GM10847 (cell line): ENCODE measurements around the gene MARCHF5.

Source experiments
- POLR2A ChIP-seq: IDR thresholded peaks from 2 replicates; pipeline ENCODE4 v1.6.1; 2011; ENCODE audit not compliant: insufficient read length; ENCODE audit errors: extremely low read depth

MARCHF5 gene, protein sequence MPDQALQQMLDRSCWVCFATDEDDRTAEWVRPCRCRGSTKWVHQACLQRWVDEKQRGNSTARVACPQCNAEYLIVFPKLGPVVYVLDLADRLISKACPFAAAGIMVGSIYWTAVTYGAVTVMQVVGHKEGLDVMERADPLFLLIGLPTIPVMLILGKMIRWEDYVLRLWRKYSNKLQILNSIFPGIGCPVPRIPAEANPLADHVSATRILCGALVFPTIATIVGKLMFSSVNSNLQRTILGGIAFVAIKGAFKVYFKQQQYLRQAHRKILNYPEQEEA

DNA sequence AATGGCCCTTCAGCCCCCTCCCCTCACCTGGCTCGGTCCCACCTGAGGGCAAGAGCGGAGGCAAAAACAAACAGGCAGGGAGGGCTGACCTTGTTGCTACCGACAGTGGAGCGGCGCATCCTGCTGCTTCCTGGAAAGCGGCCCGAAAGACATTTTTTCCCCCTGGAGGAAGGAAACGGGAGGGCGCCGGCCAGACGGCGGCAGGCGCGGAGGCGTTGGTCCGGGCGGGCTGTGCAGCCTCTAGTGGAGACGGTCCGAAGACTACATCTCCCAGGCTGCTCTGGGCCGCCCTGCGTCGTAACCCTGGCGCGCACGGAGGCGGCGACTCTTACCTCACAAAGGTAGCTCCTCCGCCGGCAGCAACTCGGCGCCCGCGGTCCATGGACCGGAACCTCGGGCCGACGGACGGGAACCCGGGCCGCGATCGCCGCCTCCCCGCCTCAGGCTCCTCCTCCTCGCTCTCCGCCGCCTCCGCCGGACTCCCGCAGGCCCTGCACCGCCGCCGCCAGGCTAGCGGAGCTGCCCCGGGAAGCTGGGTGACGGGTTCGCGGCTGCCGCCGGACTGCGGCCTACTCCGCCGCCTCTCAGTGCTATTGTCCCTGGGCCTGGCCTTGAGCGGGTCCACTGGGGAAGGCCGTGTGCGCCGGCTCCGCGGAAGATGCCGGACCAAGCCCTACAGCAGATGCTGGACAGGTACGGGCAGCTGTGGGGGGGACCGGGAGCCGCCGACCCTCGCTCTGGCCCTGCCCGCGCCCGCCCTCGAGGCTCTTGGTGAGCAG lies at the start of gene MARCHF5, which contains the start of gene CPEB3:
Gene MARCHF5 (plus strand): TSS at position 331 of the 779 bp plus-strand sequence. CDS start 328 bp downstream, at position 659.
Gene CPEB3 (minus strand): TSS at position 242 of the 779 bp plus-strand sequence. CDS start 50,728 bp downstream, outside the sequence.
- TF ChIP-seq POLR2A, result peak; percentile 42

DNA sequence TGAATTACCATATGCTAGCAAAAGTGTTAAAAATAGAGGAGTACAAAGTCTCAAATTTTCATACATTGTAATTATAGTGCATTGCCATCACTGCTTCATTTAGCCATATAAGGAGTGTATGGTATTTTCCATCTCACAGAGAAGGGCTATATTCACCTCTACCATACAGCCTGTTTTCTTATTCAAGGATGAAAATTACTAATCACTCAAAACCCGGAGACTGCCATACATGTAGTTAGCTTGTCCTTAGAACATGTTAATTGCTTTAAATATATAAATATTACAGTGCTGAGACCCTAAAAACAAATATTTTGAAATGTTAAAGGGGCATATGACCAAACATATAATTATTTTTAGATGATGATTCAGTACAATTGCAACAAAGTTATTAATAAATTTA lies 49.5 kb upstream of the MARCHF5 start:
- TF ChIP-seq POLR2A, result no peak

DNA sequence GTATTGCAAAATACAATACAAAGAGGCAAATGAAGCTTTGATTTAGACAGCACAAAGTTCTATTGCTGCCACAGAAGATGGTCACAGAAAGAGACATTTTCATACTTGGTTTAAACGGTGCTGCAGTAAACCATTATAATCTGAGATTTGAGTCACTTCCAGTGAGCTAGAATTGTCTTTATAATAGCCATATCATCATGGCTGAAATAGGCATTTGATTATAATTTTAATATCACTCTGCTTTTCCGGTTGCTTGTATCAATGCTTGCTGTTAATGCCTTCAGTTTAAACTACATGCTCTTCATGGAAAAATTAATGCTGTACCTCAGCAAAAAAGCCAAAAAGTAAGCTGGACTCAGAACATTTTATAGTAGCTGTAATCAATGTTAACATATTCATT lies 48.6 kb upstream of the MARCHF5 start:
- TF ChIP-seq POLR2A, result no peak

DNA sequence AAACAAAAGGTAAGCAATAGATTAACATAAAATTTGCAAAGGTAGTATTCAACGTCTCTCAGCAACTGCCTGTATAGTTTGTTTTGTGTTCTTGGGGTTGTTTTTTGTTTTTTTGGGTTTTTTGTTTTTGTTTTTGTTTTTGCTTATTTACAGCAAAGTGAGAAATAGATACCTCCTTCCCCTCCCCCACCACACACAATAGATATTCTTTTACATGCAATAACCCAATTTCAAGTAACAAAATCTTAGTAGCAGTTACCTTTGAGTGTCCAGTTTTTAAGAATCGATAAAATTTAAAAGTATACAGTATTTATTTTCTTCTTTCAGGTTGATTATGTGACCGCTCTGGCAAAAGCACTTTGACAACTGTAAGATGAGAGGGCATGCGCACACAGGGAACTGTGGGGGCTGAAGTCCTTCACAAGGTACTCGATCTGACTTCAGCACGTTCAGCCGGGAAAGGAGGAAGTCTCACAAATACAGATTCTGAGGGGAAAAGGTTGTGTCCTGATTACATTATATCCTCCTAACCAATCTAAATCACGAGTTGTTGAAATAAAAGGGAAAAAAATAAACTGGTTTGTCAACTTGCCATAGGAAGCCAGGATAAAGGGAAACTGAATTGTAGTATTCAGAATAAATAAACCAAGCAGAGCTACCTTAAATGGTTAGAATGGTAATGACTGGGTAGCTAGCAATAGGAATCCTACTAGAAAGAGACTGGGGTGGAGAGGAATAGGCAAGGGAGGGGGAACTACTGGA lies 47.9 kb upstream of the MARCHF5 start:
- no peak for TF ChIP-seq POLR2A

DNA sequence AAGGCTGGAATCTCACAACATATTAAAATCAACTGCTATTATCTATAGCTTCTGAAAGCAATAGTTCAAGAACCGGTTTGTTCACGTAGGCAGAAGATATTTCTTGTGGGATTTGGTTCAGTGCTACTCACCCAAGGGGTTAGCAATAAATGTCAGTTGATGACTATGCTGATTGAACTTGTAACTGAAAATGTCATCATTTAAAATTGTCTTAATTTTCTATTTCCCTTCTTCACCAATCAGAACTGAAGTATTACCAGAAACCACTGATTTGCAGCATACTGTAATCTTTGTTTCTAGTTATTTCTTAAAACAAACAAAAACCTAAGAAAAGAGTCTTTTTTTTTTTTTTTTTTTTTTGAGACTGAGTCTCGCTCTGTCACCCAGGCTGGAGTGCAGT lies 46.2 kb upstream of the MARCHF5 start:
- TF ChIP-seq POLR2A, result no peak

DNA sequence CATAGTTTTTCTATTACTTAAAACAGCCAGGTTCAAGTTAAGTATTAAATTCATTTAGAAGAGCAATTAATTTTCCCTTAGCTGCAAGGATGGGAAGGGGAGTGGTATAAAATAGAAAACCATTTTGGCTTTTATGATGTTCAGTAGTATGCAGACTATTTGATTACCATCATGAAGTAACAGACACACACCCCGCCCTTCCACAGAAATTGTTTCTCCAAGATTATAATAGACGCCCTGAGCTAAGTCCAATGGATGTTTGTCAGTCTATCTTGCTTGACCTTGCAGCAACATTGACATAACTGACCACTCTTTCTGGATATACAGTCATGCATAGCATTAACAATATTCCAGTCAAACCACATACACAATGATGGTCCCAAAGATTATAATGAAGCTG lies 42.4 kb upstream of the MARCHF5 start:
- no peak for TF ChIP-seq POLR2A

DNA sequence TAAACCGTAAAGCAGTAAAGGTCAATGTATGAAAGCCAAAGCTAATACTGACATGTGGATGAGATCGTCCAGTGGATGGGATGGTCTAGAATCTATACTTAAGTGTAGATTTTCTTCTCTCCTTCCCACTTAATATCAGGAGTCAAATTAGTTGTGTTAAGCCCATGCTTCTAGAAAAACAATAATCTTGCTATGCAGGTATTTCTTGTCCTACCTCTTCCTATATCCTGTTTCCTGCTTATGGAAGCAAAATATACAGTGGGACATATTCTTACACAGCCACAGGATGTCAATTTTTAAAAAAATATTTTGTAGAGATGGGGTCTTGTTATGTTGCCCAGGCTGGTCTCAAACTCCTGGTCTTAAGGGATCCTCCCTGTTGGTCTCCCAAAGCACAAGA lies 27.6 kb upstream of the MARCHF5 start:
- TF ChIP-seq POLR2A, result no peak

DNA sequence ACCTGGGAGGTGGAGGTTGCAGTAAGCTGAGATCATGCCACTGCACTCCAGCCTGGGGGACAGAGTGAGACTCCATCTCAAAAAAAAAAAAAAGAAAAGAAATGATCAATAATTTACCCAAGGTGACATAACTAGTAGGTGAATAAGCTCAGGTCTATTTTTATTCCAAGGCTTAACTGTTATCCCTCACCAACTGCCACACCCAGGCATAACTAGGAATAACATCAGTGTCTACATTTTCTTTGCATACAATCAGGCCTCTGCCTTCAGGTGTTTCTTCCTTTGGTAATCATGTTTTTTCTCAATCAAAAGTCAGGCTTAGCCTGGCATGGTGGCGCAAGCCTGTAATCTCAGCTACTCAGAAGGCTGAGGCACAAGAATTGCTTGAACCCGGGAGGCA lies 26.7 kb upstream of the MARCHF5 start:
- TF ChIP-seq POLR2A, result no peak

DNA sequence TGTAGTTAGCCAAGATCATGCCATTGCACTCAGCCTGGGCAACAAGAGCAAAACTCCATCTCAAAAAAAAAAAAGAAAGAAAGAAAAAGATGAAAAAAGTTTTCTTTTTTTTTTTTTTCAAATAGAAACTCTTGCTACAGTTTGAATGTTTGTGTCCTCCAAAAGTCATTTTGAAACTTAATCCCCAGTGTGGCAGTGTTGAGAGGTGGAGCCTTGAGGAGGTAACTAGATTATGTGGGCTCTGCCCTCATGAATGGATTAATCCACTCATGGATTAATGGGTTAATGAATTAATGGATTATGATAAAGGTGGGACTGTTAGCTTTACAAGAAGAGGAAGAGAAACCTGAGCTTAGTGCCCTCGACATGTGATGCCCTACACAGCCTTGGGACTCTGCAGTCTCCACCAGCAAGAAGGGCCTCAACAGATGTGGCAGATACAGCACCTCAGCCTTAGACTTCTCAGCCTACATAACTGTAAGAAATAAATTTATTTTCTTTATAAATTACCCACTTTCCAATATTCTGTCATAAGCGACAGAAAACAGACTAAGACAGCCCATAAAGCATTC lies 25.2 kb upstream of the MARCHF5 start:
- TF ChIP-seq POLR2A, result no peak

DNA sequence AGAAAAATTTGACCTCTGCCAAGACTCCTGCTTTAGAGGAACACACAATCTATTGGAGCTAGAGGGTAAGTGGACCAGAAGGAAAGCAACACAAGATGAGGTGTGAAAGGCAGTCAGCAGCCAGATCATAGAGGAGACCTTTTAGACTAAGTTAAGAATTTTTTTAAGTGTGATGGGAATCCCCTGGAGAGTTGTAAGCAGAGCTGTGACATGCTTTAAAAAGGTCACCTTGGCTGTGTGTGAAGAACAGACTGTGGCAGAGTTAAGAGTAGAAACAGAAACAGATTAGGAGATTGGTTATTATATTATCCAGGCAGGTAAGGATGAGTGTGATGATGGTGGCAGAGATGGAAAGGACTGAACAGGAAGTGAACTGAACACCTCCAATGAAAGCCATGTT lies 23.6 kb upstream of the MARCHF5 start:
- TF ChIP-seq POLR2A, result no peak

DNA sequence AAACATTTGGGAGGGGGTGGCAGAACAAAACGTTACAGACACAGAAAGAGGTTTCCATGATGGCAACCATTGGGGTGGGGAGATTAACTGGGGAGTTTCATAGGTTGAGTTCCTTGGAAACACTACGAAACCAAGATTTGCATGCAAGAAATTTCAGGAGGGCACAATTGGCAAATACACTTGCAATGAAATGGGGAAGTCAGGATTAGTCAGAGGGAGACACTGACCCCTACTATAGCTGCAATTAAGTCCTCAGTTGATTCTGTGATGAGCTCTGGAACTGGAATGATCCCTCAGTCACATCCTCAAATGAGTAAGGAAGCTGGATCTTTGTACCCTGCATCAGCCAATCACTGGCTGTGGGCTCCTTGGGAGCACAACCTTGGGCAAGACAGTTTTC lies 22.2 kb upstream of the MARCHF5 start:
- no peak for TF ChIP-seq POLR2A

DNA sequence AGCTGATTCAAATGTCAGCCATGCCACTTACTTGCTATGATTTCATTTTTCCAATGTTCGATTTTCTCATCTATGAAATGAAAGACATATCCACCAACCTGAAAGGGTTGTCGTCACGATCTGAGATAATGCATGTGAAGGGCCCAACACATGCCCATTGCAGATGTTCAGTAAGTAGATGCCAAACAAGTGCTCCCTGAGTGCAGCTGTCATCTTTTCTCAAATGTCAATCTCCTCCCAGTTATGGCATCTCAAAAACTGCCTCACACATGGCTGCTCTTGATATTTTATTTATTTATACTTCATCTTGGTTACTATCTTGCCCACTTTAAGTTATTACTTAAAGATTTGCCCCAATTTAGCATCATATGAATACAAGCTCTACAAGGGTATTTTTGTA lies 16.9 kb upstream of the MARCHF5 start:
- no peak for TF ChIP-seq POLR2A

DNA sequence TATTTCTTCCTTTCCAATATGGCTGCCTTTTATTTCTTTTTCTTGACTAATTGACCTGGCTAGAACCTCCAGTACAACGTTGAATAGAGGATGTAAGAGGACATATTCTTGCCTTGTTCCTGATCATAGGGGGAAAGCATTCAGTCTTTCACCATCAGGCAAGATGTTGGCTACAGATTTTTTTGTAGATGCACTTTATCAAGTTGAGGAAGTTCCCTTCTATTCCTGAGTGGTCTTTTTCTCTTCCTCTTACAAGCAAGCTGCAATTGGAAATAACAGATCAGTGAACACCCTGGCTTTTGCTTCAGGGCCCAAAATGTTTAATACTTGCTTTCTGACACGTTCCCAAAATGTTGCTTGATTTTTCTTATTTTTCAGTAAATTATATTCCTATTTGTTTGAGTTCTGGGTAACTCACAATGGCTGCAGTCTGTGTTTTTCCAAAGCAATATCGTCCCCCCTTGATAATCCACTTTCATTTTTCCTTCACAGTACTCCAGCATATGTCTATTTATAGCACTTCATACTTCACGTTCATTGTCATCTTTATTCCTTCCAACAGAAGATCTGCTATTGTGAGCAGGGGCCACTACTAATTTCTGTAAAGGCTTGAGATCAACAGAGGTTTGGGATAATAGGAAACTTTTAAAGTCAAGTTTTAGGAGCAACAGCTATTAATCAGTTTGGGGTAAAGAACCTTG lies 11.8 kb upstream of the MARCHF5 start:
- no peak for TF ChIP-seq POLR2A

DNA sequence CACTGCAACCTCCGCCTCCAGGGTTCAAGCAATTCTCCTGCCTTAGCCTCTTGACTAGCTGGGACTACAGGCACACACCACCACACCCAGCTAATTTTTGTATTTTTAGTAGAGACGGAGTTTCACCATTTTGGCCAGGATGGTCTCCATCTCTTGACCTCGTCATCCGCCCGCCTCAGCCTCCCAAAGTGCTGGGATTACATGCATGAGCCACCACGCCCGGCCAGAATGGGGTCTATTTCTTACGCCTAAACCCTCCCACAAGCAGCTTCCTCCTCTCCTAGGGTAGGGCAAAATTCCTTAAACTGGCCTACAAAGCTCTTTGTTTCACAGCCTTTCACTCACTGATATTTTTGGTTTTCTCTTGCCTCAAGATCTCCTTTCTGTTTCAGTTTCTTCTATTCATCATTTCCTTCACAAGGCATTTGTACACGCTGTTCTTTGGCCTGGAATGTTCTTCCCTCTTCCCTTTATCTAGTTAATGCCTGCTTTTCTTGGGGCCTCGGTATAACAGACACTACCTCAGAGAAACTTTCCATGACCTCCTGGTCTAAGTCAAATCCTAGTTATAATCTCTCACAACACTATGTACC lies 6.8 kb upstream of the MARCHF5 start:
- no peak for TF ChIP-seq POLR2A
